Suprapubic skin (tissue), 4 donors: Measurements from ENCODE around the gene IZUMO1R.

Experiments used
- CTCF ChIP-seq, 2 donors: fragments of 200-600 bp in 1 of 2; fragments of 450-650 bp in 1 of 2; sonication (generic) in 1 of 2; IDR thresholded peaks; one replicate each; pipeline ENCODE4 v1.5.1; 2016 to 2019; ENCODE audit warnings: antibody characterized with exemption in 2 of 2, mild to moderate bottlenecking in 1 of 2, moderate library complexity in 1 of 2
- EP300 ChIP-seq: sonication (generic); formaldehyde crosslinking; IDR thresholded peaks from one replicate; pipeline ENCODE4 v1.6.1; 2017; ENCODE audit warnings: antibody characterized with exemption
- POLR2A ChIP-seq, 2 donors: fragments of 450-650 bp; IDR thresholded peaks; one replicate each; pipeline ENCODE4 v1.6.1; 2017; ENCODE audit warnings: antibody characterized with exemption in 2 of 2, mild to moderate bottlenecking in 2 of 2, moderate library complexity in 2 of 2
- POLR2AphosphoS5 ChIP-seq, 3 donors: sonication (generic); formaldehyde crosslinking; IDR thresholded peaks; one replicate each; pipeline ENCODE4 v1.6.1; 2017; ENCODE audit warnings: antibody characterized with exemption in 3 of 3

GRCh38 chr11:94326947-94327346 is 22.6 kb downstream of the IZUMO1R start:
- TF ChIP-seq POLR2AphosphoS5 (IDR thresholded peaks at IDR 0.05) (no peak), POLR2A (IDR thresholded peaks at IDR 0.05) (no peak), CTCF (IDR thresholded peaks at IDR 0.05) (no peak), EP300 (no peak)
